GM15510 (cell line): Measurements from ENCODE around the gene SPATA13.
"Not testable (repeated sequence)": the region's sequence is repeated elsewhere in the genome, so short reads cannot be mapped to it uniquely, and the experiment has no call there.

Source experiments
- POLR2A ChIP-seq: IDR thresholded peaks from 3 replicates; pipeline ENCODE4 v1.6.1; 2011; ENCODE audit warnings: borderline replicate concordance; ENCODE audit not compliant: insufficient read length; ENCODE audit errors: extremely low read depth

Gene SPATA13

DNA sequence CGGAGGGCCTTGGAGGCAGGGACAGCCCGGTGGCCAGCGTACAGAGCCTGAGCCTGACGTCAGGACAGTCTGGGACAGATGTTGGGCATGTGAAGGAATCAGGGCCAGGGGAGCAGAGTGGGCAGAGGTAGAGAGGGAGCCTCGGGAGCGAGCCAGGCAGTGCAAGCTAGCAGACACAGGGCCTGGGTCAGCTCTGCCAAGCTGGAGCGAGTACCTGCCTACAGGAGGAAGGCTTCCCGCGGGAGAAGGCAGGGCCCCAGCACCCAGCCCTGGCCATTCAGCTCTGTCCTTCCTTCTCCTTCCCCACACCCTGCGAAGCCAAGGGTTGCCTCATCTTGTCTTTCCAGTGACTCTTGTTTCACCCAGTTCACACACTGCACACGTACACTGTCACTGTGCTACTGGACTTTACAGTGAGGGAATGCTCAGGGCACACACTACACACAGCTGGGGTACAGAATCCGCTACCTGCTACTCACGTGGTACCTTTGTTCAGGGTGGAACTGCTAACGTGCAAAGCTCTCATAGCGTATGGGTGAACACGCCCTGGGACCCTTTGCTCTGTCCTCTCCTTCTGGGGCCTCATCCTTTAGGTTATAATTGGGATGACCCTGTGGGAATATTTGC lies 139.1 kb downstream of the SPATA13 start:
- TF ChIP-seq POLR2A: no peak

- TF ChIP-seq POLR2A: no peak
Measured at GRCh38 chr13:24301434-24301833, 140.9 kb downstream of the SPATA13 start.

- TF ChIP-seq POLR2A: no peak
Measured at GRCh38 chr13:24301911-24302310, 141.4 kb downstream of the SPATA13 start.

DNA sequence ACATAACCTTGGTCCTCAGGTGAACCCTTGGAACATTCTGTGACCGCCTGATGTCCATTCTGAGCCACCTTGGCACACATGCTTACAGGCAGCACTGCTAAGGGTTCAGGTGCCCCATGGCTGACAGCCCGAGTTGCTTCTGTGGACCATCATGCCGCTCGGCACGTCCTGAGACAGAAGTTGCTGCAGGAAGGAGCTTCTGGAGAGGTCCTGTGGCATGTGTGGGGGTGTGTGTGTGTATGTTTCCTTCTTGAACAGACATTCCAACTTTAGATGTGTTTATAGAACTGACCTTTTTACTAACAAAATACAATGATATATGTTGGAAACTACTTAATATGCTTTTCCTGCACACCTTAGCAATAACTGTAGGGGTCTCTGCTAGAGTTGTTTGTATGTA lies 144.1 kb downstream of the SPATA13 start:
- no peak for TF ChIP-seq POLR2A

DNA sequence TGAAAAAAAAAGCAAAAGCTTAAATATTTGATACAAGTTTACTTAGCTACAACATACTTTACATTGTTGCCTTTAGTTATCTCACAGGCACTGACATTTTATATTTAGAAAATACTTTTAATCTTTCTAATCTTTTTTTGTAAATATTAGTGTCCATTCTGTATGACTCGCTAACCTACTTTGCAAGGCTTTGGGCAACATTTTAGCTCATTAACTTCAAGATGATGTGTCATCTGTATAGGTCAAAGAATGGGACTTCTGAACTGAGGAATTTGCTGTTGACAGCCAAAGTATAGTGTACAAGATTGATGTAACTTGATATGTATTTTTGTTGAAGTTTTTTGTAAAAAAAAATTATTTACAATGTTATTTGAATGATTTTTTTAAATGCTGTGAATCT lies 146.1 kb downstream of the SPATA13 start:
- no peak for TF ChIP-seq POLR2A

- TF ChIP-seq POLR2A: no peak
Measured at GRCh38 chr13:24307211-24308067, 146.9 kb downstream of the SPATA13 start.

GRCh38 chr13:24308068-24308445 lies 147.5 kb downstream of the SPATA13 start:
- no peak for TF ChIP-seq POLR2A

DNA sequence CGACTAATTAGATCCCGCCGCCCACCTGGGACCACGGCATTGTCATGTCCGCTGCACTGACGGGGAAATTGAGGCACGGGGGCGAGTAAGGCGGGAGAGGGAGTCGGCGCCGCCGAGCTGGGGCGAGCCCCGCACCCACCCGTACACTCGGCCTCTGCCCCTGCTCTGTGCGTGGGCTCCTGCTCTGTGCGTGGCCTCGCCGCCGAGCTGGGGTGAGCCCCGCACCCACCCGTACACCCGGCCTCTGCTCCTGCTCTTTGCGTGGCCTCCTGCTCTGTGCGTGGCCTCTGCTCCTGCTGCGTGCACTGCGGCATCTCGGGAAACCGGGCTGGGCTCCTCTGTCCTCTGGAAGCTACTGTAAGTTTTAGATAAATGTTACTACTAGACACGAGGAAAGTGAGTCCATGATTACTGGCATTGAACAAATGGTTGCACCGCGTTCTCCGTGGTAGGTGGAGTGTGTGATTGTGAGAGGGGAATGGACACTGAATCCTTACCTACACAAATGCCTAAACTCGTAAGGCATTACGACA lies 148.0 kb downstream of the SPATA13 start:
- TF ChIP-seq POLR2A: no peak

GRCh38 chr13:24309300-24309699 lies 148.8 kb downstream of the SPATA13 start, which contains the start of gene C1QTNF9:
C1QTNF9 (plus strand) TSS chr13:24309580; CDS start chr13:24316004, 6,424 bp downstream.
- TF ChIP-seq POLR2A: not testable (repeated sequence)

GRCh38 chr13:24313439-24313838 lies 152.9 kb downstream of the SPATA13 start:
- no peak for TF ChIP-seq POLR2A

- TF ChIP-seq POLR2A: no peak
Measured at GRCh38 chr13:24323036-24323738, 162.7 kb downstream of the SPATA13 start.

DNA sequence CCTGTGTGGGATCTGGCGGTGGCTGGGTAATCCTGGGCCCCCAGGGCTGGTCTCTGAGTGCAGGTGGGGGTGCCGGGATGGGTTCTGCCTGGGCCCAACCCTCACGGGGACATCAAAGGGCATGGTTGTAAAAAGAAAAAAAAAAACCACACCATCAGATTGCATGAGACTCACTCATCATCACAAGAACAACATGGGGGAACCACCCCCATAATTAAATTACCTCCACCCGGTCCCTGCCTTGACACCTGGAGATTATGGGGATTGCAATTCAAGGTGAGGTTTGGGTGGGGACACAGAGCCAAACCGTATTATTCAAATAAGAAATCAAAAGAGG lies 163.2 kb downstream of the SPATA13 start:
- no peak for TF ChIP-seq POLR2A

- TF ChIP-seq POLR2A: no peak
Measured at GRCh38 chr13:24328145-24328544, 167.6 kb downstream of the SPATA13 start.

DNA sequence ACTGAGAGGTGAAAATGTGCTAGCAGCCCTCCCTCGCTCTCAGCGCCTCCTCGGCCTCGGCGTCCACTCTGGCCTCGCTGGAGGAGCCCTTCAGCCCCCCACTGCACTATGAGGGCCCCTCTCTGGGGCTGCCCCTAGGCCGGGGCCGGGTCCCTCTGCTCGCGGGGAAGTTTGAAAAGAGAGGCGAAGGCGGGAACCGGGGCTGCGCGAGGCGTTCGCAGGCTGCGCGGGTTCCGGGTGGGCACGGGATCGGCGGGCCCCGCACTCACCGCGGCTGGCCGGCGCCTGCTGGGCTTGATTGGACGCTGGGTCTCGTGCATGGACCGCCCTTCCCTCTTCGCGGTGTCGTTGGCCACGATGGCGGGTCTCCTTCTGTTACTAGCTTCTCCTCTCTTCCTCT lies 178.2 kb downstream of the SPATA13 start:
- TF ChIP-seq POLR2A: no peak

DNA sequence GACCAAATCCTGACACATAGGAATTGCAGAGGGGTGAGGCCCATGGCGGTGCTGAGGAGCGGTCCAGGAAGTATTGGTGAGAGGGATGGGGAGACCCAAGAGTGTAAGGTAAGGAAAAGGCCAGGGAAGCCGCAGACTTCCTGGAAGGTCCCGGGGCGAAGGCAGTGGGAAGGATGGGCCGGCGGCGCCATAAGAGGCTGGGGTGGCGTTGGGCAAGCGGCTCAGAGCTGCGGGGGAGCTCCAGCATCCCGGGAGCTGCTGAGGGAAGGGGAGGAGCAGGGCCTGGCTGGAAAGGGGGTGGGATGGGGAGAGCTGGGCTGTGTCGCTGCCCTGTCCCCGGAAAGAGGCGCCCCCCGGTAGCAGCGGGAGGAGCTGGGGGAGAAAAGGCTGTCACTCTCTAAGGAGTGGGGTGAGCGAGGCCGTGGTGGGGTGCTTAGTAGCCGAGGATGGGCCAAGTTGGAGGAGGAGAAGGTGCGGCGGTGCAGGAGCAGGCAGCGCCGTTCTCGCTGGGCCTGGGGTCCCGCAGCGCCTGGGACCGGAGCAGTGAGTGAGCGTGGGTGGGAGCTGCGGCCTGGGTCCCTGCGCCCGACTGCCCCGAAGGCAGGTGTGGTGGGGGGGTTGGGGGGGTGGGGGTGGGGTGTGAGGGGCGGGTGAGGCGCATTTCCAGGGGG lies 179.6 kb downstream of the SPATA13 start:
- no peak for TF ChIP-seq POLR2A
